Esophagus muscularis mucosa (tissue), 3 donors: ENCODE data around the gene GLIS1.

Experiments
- POLR2A ChIP-seq: fragments of 450-650 bp; IDR thresholded peaks from one replicate; pipeline ENCODE4 v1.6.1; 2017; ENCODE audit warnings: antibody characterized with exemption, moderate library complexity, mild to moderate bottlenecking, low read depth
- TF ChIP-seq, protein P1 (sequence below), 3 experiments: fragments of 200-600 bp in 2 of 3; fragments of 450-650 bp in 1 of 3; sonication (generic) in 2 of 3; IDR thresholded peaks; one replicate each; pipeline ENCODE4 v1.5.1; 2017 to 2019; ENCODE audit warnings: antibody characterized with exemption in 3 of 3, mild to moderate bottlenecking in 2 of 3, moderate library complexity in 1 of 3

GRCh38 chr1:53706356-53706755 is 32.6 kb downstream of the GLIS1 start:
- TF ChIP-seq POLR2A = no peak
- TF ChIP-seq, protein P1, sequence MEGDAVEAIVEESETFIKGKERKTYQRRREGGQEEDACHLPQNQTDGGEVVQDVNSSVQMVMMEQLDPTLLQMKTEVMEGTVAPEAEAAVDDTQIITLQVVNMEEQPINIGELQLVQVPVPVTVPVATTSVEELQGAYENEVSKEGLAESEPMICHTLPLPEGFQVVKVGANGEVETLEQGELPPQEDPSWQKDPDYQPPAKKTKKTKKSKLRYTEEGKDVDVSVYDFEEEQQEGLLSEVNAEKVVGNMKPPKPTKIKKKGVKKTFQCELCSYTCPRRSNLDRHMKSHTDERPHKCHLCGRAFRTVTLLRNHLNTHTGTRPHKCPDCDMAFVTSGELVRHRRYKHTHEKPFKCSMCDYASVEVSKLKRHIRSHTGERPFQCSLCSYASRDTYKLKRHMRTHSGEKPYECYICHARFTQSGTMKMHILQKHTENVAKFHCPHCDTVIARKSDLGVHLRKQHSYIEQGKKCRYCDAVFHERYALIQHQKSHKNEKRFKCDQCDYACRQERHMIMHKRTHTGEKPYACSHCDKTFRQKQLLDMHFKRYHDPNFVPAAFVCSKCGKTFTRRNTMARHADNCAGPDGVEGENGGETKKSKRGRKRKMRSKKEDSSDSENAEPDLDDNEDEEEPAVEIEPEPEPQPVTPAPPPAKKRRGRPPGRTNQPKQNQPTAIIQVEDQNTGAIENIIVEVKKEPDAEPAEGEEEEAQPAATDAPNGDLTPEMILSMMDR (IDR thresholded peaks at IDR 0.05) = no peak
